ENCODE results near the gene TNIP2.

DNA sequence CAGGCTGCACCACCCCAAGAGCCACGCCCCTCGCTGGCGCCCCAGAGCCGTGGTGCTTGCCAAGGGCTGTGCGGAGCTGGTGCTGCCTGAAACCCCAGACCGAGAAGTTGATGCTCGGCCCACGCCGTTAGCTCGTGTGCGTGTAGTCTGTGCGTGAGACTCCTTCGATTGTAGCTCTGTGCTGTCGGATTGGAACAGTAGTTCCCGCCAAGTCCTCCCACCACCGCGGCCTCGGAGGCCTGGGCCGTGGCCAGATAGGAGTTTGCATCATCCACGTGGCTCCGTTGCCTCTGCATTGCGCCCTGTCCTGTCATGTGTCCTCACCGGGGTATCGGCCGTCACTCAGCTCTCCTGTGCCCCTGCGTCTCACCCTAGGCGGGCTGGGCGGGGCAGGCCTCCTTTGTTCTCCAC lies 24.2 kb downstream of the TNIP2 start:
- TF ChIP-seq, protein P1, sequence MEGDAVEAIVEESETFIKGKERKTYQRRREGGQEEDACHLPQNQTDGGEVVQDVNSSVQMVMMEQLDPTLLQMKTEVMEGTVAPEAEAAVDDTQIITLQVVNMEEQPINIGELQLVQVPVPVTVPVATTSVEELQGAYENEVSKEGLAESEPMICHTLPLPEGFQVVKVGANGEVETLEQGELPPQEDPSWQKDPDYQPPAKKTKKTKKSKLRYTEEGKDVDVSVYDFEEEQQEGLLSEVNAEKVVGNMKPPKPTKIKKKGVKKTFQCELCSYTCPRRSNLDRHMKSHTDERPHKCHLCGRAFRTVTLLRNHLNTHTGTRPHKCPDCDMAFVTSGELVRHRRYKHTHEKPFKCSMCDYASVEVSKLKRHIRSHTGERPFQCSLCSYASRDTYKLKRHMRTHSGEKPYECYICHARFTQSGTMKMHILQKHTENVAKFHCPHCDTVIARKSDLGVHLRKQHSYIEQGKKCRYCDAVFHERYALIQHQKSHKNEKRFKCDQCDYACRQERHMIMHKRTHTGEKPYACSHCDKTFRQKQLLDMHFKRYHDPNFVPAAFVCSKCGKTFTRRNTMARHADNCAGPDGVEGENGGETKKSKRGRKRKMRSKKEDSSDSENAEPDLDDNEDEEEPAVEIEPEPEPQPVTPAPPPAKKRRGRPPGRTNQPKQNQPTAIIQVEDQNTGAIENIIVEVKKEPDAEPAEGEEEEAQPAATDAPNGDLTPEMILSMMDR (IDR thresholded peaks at IDR 0.05): no peak
- no peak for TF ChIP-seq POLR2A (IDR thresholded peaks at IDR 0.05)

Measured in transverse colon (tissue), 3 donors.